Smooth muscle cell of the brain vasculature (primary cell): ENCODE measurements around the gene PSENEN.
A peak's percentile ranks its signal among the peaks of the same experiment; 100 is the strongest.

Experiments used
- DNase-seq: peaks from one replicate; pipeline ENCODE4 v3.0.0-alpha.2; 2012; ENCODE audit warnings: low read depth, low spot score

The PSENEN gene

GRCh38 chr19:35773020-35773806 is 27.8 kb downstream of the PSENEN start:
- no peak for DNase-seq

GRCh38 chr19:35774274-35775045 is 29.0 kb downstream of the PSENEN start:
- no peak for DNase-seq

- DNase-seq: no peak
Observed at GRCh38 chr19:35775046-35775297, 29.5 kb downstream of the PSENEN start.

- peak; percentile 94 for DNase-seq
Observed at GRCh38 chr19:35775298-35776101, 30.0 kb downstream of the PSENEN start, which contains the start of gene ARHGAP33. Gene ARHGAP33 (plus strand): TSS chr19:35775564. CDS start chr19:35775659, 95 bp downstream.

- DNase-seq: no peak
Observed at GRCh38 chr19:35776102-35776788, 30.8 kb downstream of the PSENEN start.

- DNase-seq: no peak
Observed at GRCh38 chr19:35777086-35777841, 31.8 kb downstream of the PSENEN start.

GRCh38 chr19:35777961-35778360 is 32.5 kb downstream of the PSENEN start:
- DNase-seq: no peak

GRCh38 chr19:35779033-35779432 is 33.6 kb downstream of the PSENEN start:
- no peak for DNase-seq

GRCh38 chr19:35780058-35780457 is 34.6 kb downstream of the PSENEN start:
- no peak for DNase-seq

GRCh38 chr19:35780717-35781116 is 35.3 kb downstream of the PSENEN start:
- DNase-seq: no peak

GRCh38 chr19:35781650-35782049 is 36.2 kb downstream of the PSENEN start:
- DNase-seq: no peak

- DNase-seq: no peak
Observed at GRCh38 chr19:35782589-35782988, 37.1 kb downstream of the PSENEN start.

GRCh38 chr19:35783469-35784434 is 38.3 kb downstream of the PSENEN start:
- DNase-seq: no peak

- DNase-seq: no peak
Observed at GRCh38 chr19:35784503-35785338, 39.3 kb downstream of the PSENEN start.

- DNase-seq: no peak
Observed at GRCh38 chr19:35785339-35785627, 39.8 kb downstream of the PSENEN start.

GRCh38 chr19:35786299-35787160 is 41.1 kb downstream of the PSENEN start:
- DNase-seq: no peak

GRCh38 chr19:35787227-35787799 is 41.9 kb downstream of the PSENEN start:
- no peak for DNase-seq
